HG02943 (cell line): ENCODE results near the gene DLL4.

Experiments
- ATAC-seq: cut with Tn5 transposase; IDR thresholded peaks from one replicate; pipeline ENCODE4 v1.9.1; 2021; ENCODE audit warnings: mild to moderate bottlenecking, low read depth, moderate library complexity; ENCODE audit not compliant: unreplicated experiment

DLL4 gene

DNA sequence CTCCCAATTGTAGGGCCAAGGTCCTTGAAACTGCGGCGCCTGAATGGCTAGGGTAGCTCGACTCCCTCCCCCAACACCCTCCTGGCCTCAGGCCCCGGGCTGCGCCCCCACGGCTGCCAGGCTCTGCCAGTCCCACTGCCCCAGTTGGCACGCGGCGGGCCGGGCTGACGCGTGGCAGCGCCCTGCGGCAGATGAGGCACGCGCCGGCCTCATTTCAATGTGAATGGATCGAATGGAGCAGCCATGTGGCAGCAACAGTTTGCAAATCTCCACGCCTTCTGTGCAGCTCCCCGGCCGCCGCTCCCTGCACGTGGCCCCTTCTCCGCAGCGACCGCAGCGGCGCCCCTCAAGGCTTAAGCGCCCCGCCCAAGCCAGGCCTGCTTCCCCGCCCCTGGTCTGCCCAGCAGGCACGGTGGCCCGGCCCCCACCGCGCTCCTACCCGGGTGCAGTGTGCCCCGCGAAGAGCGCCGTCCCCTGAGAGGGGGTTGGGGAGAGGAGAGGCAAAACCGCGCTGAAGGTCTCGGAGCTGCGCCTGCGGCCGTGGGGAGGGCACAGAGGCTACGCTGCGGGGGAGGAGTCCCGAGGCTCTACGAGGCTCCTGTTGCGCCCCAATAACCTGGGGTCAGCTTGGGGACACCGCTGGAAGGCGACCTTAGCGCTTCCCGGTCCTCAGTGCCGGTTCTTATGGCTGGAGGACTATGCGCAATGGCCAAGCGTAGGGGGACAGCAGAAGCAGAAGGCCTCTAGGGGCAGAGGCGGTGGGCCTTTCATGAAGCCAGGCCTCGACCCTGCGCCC is 3.1 kb upstream of the DLL4 start:
- ATAC-seq, result no peak

DNA sequence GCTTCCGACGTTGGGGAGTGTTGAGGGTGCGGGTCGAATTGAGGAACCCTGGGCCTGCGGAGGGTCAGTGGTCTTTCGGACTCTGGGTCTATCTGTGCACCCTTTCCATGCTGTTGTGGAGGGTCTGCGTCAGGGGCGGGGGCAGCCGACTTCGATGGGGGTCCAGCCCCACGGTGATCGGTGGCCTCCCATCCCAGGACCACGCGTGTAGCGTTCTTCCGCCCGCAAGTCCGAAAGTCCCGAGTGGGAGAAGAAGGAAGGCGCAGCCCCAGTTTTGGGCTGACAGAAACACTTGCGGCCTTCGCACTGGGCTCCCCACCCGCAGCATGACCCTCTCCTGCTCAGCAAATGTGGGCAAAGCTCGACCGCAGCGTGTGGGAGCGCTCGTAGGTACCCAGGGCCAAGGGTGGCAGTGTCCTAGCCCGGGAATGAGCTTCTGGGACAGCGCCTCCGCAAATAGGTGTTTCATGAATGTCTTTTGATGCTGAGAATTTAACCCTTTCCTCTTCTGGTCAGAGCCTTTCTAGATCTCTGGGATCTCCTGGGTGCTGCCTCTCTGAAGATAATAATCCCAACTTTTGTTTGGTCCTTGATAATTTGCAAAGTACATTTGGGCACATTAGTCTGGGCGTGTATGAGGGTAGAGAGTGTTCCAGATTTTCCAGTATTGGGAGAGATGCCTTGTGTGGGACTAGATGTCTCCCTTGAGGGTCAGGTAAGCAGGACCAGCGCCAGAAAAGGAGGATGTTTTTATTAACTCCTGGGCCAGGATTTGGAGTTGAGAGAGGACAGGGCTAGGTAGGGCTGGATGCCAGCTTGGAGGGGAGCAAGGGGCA is 2.3 kb upstream of the DLL4 start:
- no peak for ATAC-seq

DNA sequence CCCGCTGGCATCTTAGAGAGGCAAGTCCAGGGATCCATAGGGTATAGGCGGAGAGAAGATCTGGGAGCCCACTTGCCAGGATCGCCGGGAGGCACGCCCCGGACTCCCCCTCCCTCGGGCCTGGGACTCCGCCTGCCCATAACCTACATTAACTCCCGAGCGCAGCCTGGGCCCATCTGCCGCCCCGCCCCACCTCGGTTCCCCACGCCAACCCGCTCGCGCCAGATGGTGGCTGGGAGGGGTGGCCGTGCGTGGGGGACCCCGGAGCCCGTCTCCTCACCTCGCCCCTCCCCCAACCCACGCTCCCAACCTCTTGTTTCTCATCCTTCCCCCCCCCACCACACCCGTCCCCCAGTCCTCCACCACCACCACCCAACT is 1.7 kb upstream of the DLL4 start:
- ATAC-seq, result no peak

DNA sequence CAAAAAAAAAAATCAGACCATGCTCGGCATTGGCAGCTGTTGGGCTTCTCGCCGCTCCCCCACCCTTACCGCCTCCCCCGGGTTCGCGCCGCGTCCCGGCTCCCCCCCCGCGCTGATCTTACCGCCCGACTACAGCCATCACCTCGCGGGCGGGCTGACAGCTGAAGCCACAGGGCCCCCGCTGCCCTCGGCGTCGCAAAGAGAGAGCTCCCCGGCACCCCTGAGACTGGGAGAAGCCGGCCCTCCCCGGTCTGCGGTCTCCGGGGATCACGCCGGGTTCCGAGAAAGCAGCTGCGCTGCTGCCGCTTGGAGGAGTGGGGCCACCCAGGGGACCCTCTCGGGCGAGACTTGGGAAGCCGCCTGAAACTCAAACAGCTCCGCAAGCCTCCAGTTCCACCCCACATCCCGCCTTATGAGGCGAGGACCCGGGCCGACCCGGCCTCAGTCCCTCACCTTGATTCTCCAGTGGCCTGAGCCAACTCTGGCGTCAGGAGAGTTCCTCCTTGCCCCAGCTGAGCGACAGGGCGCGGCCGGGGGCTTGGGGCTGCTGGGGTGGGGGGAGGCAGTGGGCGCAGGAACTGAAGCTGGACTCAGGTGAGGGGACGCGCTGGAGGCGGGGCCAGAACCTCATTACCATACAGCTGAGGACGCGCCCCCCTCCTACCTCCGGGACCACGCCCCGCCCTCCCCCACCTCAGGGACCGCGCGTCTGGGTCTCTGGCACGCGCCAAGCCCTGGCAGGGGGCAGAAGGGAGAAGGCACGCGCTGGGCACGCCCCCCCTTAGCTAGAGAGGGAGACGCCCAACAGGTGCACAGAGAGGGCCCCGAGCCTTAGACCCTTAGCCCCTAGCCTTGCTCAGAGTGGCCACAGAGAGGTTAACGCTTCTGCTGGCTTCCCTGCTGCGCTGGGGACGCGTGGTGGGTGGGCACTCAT is 1.0 kb upstream of the DLL4 start:
- no peak for ATAC-seq

DNA sequence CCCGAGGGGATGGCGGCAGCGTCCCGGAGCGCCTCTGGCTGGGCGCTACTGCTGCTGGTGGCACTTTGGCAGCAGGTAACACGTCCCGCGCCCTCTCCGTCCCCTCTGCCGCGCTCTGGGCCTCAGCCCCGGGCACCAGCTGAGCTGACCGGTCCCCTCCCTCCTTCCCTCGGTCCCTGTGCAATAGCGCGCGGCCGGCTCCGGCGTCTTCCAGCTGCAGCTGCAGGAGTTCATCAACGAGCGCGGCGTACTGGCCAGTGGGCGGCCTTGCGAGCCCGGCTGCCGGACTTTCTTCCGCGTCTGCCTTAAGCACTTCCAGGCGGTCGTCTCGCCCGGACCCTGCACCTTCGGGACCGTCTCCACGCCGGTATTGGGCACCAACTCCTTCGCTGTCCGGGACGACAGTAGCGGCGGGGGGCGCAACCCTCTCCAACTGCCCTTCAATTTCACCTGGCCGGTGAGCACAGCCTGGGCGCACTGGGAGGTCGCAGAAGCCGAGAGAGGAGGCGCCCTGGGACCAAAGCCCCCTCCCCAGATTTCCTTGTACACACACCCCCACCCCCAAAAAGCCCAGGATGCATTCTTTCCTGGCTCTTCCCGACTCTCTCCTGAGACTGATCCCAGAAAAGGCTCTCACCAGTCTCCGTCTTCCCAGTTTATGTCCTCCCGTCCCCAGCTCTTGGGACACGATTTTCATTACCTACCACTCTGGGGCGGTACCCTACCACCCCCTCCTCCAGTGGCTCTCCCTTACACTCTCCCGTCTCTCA is 705 bp downstream of the DLL4 start:
- ATAC-seq, result no peak

DNA sequence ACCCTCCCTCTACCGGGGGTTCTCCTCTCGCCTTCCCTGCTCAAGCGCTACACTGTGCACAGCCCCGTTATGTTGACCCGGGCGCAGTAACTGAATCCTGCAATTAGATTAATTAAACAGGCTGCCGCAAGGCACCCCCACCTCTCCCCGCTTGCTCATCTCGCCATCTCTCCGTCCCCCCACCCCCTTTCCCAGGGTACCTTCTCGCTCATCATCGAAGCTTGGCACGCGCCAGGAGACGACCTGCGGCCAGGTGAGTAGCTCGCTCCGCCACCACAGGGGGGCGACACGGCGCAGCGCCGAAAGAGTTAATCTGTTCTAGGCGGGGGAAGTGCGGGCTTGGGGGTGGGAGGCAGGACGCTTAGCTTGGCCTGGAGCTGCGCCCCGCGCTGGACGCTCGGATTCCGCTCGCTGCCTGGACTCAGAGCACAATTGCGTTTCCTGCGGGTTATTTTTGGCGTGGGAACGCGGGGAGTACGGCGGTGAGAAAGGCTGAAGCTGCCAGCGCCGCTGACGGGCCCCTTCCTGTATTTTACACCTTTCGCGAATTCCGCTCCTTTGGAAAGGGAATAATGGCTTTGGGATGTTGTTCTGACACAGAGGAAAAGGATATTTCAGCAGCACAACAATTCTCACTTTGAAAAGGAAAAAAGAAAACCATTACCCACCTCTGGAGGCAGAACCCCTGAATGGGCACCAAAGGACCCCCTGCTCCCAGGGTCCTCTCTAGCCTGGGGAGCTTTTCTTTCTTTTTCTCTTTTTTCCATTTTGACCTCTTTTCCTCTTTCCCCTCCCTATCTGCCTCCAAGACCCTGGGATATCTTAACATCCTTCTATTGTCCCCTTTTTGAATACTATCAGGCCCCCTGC is 1.5 kb downstream of the DLL4 start:
- no peak for ATAC-seq

DNA sequence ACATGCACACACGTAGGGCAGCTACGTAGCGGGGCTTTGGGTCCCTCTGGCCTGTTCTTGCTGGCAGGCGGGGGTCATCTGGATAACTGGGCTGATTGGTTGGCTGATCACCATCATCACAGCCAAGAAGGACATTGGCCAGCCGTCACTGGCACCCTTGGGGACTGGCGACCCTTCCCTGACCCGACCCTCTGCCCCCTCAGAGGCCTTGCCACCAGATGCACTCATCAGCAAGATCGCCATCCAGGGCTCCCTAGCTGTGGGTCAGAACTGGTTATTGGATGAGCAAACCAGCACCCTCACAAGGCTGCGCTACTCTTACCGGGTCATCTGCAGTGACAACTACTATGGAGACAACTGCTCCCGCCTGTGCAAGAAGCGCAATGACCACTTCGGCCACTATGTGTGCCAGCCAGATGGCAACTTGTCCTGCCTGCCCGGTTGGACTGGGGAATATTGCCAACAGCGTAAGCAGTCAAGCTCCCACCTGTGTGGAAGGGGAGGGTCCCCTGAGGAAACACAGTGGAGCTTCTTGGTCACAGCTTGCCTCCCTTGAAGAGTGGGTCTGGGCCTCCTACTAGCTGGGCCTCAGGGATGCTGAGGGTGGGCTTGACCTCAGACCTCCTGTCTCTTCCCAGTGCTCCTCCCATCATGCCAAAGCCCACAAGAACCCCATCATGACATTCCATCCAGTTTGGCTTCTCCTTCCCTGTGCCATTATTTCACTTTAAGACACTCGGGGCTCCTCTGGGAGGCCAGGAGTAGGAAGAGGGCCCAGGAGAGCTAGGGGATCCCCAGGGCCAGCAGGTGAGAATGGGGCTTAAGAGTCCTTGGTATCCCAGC is 2.4 kb downstream of the DLL4 start:
- no peak for ATAC-seq

DNA sequence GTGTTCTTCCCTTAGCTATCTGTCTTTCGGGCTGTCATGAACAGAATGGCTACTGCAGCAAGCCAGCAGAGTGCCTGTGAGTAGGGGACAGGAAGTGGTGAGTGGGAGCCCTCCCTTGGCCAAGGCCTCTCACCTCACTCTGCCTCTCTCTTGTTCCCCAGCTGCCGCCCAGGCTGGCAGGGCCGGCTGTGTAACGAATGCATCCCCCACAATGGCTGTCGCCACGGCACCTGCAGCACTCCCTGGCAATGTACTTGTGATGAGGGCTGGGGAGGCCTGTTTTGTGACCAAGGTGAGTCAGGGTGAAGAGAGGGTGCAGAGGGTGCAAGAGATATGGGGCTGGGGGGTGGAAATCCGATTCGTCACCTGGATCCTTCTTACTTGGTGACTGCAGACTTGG is 3.0 kb downstream of the DLL4 start:
- no peak for ATAC-seq

DNA sequence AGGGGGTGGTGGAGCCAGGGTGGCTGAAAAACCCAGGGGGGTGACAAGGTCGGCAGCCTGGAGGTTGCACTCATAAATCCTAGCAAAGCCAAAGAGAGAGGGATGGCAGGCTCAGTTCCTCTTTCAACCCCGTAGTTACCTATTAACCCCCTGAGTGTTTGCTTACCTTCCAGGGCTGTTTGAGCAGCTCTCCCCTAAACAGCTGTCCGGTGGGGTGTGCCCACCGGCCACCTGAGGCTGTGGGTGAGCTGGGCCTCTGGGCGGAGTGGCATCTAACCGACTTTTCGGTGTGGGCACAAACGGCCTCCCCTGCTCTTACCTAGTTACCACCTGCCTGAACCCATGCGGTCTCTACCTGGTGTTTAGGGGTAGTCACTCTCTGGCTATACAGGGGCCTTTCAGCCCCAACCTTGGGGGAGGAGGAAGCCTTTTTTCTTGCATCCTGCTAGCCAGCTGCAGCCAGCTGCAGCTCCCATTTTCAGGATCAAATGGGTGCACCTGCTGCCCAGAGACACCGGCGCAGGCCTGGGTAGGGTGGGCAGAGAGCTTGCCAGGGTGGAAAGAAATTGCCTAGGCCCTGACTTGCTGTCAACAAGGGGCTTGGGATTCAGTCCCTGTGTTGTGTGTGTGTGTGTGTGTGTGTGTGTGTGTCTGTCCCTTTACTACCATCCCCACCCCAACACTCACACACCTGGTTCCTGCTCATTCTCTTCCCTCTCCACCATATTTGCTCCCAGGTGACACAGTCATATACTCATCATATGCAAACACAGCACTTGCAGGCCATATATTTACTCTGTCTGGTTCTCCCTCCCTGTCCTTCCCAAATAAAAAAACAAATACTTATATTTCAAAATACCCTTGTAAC is 3.7 kb downstream of the DLL4 start:
- no peak for ATAC-seq

DNA sequence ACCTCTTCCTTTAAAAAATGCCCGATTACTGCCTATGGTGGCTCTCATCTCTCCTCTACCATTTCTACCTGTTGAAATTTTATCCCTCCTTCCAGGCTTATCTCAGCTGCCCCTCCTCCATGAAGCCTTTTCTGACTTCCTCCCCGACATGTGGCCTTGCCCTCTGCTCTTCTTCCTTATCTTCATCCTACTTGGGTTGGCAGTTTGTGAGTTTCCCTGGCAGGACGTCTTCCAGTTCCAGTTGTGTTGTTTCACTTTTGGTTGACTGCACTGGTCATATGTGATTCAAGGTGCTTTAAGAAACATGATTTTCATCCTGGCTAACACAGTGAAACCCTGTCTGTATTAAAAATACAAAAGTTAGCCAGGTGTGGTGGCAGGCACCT is 4.4 kb downstream of the DLL4 start:
- ATAC-seq, result no peak

DNA sequence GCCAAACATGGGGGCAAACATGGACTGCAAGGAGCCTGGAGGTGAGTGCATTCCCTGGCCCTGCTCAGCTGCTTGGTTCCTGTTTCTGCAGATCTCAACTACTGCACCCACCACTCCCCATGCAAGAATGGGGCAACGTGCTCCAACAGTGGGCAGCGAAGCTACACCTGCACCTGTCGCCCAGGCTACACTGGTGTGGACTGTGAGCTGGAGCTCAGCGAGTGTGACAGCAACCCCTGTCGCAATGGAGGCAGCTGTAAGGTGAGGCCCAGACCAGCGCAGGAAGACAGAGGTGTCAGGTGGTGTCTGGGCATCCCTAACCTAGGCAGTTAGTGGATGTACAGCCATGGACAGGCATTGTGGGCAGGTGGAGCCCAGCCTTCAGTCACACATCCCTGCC is 5.3 kb downstream of the DLL4 start:
- no peak for ATAC-seq

DNA sequence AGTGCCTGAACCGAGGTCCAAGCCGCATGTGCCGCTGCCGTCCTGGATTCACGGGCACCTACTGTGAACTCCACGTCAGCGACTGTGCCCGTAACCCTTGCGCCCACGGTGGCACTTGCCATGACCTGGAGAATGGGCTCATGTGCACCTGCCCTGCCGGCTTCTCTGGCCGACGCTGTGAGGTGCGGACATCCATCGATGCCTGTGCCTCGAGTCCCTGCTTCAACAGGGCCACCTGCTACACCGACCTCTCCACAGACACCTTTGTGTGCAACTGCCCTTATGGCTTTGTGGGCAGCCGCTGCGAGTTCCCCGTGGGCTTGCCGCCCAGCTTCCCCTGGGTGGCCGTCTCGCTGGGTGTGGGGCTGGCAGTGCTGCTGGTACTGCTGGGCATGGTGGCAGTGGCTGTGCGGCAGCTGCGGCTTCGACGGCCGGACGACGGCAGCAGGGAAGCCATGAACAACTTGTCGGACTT is 7.1 kb downstream of the DLL4 start:
- ATAC-seq, result no peak

DNA sequence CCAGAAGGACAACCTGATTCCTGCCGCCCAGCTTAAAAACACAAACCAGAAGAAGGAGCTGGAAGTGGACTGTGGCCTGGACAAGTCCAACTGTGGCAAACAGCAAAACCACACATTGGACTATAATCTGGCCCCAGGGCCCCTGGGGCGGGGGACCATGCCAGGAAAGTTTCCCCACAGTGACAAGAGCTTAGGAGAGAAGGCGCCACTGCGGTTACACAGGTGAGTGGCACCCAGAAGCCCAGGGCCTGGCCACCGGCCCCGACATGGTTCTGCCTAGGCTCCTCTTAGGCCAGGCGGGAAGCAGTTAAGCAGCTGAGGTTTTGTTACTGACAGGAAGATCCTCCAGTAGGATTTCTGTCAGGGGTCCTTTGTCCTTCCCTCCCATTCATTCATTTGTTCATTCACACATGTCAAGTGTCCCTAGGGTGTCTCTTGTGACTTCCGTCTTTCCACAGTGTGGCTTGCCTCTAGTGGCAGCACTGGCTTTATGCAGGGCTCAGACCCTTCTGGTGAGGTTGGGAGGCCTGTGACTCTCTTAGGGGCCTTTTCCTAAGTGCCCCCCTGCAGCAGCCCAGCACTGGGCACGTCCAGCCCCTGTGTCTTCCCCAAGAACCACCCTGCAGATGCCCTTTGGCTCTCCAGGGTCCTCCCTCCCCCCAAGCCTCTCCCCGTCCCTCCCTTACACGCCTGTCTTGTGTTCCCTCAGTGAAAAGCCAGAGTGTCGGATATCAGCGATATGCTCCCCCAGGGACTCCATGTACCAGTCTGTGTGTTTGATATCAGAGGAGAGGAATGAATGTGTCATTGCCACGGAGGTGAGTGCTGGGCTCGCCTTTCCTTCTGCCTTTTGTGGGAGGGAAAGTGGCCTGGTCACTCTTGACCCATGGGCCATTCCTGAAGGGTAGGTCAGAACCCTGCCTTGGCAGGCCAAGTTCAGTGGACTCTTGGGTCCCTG is 7.8 kb downstream of the DLL4 start:
- ATAC-seq, result no peak

DNA sequence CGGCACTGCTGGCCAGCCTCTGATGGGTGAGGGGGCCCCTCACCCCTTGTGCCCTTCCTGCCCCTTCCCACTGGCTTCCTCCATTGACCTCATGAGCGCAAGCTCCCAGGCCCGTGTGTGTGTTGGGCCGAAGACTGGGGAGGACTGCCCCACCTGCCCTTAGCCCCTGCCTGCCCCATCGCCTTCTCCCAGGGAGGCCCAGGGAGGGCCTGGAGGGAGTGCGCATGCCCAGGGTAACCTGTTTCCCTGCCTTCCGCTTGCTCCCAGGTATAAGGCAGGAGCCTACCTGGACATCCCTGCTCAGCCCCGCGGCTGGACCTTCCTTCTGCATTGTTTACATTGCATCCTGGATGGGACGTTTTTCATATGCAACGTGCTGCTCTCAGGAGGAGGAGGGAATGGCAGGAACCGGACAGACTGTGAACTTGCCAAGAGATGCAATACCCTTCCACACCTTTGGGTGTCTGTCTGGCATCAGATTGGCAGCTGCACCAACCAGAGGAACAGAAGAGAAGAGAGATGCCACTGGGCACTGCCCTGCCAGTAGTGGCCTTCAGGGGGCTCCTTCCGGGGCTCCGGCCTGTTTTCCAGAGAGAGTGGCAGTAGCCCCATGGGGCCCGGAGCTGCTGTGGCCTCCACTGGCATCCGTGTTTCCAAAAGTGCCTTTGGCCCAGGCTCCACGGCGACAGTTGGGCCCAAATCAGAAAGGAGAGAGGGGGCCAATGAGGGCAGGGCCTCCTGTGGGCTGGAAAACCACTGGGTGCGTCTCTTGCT is 8.8 kb downstream of the DLL4 start:
- no peak for ATAC-seq

DNA sequence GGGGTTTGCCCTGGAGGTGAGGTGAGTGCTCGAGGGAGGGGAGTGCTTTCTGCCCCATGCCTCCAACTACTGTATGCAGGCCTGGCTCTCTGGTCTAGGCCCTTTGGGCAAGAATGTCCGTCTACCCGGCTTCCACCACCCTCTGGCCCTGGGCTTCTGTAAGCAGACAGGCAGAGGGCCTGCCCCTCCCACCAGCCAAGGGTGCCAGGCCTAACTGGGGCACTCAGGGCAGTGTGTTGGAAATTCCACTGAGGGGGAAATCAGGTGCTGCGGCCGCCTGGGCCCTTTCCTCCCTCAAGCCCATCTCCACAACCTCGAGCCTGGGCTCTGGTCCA is 9.4 kb downstream of the DLL4 start:
- ATAC-seq, result no peak
